ENCODE data around the gene ARL15.

- no peak for TF ChIP-seq CTCF (IDR thresholded peaks at IDR 0.05; ENCODE audit: low read depth, low read length)
- no peak for TF ChIP-seq POLR2A (IDR thresholded peaks at IDR 0.05; ENCODE audit: extremely low read depth, insufficient read length)
- no peak for TF ChIP-seq MAX (IDR thresholded peaks at IDR 0.05; ENCODE audit: low read depth, low read length)
- no peak for TF ChIP-seq MYC (IDR thresholded peaks at IDR 0.05; ENCODE audit: low read depth, low read length)
Observed at GRCh38 chr5:54160329-54160728, 150.0 kb downstream of the ARL15 start.
